ENCODE measurements around the gene RIPK4. TPM values are rescaled to one million over a fixed set of nuclear protein-coding genes. Genes with fewer than 3 reads are reported as not detected.

Gene RIPK4
- total and polyA plus RNA-seq, 2 of the 13 experiments (the other 11 are each of a cell fraction or from before 2014, with no cell fraction given), result 3.1 to 4.9 TPM

DNA sequence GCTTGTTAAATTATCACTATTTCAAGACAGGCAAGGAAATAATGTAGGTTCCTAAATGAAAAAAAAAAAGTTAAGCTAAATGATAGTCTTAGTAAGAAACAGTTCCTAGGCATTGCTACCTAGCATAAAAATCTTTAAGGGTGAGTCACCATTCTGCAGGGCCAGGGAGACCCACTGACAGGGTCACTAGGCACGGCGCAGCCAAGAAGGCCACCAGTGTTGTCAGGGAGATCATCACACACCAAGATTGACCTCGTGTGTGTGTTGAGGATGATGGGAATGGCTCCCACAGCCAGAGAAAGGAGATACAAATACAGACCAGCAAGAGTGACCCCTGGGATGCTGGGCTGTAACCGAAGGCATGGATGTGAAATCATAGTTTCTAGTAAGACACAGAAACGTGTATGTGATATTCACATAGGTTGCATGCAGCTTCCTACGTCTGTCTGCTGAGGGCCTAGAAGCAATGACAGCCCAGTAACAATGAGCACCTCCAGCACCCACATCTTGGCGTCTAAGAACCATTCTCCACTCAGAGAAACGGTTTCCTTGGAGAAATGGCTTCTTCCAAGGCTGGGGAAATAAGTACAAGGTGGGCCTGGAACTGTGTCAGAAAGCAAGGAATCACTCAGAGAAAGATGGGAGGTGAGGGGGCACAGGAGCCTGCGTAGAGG is 29.1 kb downstream of the RIPK4 start (continued):
- TF ChIP-seq, protein P1, sequence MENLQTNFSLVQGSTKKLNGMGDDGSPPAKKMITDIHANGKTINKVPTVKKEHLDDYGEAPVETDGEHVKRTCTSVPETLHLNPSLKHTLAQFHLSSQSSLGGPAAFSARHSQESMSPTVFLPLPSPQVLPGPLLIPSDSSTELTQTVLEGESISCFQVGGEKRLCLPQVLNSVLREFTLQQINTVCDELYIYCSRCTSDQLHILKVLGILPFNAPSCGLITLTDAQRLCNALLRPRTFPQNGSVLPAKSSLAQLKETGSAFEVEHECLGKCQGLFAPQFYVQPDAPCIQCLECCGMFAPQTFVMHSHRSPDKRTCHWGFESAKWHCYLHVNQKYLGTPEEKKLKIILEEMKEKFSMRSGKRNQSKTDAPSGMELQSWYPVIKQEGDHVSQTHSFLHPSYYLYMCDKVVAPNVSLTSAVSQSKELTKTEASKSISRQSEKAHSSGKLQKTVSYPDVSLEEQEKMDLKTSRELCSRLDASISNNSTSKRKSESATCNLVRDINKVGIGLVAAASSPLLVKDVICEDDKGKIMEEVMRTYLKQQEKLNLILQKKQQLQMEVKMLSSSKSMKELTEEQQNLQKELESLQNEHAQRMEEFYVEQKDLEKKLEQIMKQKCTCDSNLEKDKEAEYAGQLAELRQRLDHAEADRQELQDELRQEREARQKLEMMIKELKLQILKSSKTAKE (CRISPR knock-in tag; IDR thresholded peaks at IDR 0.05; ENCODE audit: borderline replicate concordance), result no peak
- peak; percentile 32; the same call in 1 of the 2 replicates for TF ChIP-seq POLR2AphosphoS5 (IDR thresholded peaks at IDR 0.05; ENCODE audit: low read depth, low read length)
- TF ChIP-seq CCAR2 (optimal IDR thresholded peaks at IDR 0.05; ENCODE audit: low read depth, low read length), result no peak
- TF ChIP-seq, protein P2, sequence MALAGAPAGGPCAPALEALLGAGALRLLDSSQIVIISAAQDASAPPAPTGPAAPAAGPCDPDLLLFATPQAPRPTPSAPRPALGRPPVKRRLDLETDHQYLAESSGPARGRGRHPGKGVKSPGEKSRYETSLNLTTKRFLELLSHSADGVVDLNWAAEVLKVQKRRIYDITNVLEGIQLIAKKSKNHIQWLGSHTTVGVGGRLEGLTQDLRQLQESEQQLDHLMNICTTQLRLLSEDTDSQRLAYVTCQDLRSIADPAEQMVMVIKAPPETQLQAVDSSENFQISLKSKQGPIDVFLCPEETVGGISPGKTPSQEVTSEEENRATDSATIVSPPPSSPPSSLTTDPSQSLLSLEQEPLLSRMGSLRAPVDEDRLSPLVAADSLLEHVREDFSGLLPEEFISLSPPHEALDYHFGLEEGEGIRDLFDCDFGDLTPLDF (CRISPR knock-in tag; IDR thresholded peaks at IDR 0.05), result no peak
- TF ChIP-seq, protein P3, sequence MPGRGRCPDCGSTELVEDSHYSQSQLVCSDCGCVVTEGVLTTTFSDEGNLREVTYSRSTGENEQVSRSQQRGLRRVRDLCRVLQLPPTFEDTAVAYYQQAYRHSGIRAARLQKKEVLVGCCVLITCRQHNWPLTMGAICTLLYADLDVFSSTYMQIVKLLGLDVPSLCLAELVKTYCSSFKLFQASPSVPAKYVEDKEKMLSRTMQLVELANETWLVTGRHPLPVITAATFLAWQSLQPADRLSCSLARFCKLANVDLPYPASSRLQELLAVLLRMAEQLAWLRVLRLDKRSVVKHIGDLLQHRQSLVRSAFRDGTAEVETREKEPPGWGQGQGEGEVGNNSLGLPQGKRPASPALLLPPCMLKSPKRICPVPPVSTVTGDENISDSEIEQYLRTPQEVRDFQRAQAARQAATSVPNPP (CRISPR knock-in tag; IDR thresholded peaks at IDR 0.05), result no peak
- TF ChIP-seq POLR2A (IDR thresholded peaks at IDR 0.05; ENCODE audit: insufficient read depth in 1 of 2, low read depth in 2 of 2, low read length in 2 of 2), result 0 out of 4 replicates have a peak, but pooled peaks of 1 of the 2 experiments have one; percentile 19
- peak; percentile 100 for TF ChIP-seq ZNF605 (CRISPR knock-in tag; IDR thresholded peaks at IDR 0.05)
- TF ChIP-seq ZNF136 (CRISPR knock-in tag; IDR thresholded peaks at IDR 0.05; ENCODE audit: low read depth), result no peak
- TF ChIP-seq, protein P4, sequence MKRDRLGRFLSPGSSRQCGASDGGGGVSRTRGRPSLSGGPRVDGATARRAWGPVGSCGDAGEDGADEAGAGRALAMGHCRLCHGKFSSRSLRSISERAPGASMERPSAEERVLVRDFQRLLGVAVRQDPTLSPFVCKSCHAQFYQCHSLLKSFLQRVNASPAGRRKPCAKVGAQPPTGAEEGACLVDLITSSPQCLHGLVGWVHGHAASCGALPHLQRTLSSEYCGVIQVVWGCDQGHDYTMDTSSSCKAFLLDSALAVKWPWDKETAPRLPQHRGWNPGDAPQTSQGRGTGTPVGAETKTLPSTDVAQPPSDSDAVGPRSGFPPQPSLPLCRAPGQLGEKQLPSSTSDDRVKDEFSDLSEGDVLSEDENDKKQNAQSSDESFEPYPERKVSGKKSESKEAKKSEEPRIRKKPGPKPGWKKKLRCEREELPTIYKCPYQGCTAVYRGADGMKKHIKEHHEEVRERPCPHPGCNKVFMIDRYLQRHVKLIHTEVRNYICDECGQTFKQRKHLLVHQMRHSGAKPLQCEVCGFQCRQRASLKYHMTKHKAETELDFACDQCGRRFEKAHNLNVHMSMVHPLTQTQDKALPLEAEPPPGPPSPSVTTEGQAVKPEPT (CRISPR knock-in tag; IDR thresholded peaks at IDR 0.05; ENCODE audit: low read depth), result no peak
